Hepatocyte (in vitro differentiated cells): ENCODE data around the gene SMARCA2. TPM values are rescaled to one million over a fixed set of nuclear protein-coding genes. Genes with fewer than 3 reads are reported as not detected.
A peak's percentile ranks its signal among the peaks of the same experiment; 100 is the strongest.

ENCODE experiments used
- DNase-seq: peaks from one replicate; pipeline ENCODE4 v3.0.0-alpha.2; 2016; ENCODE audit warnings: low spot score
- H2AFZ ChIP-seq: fragments of 200-600 bp; sonication (generic); 2 replicates; pipeline ENCODE4 v1.6.0; 2016; ENCODE audit warnings: antibody characterized with exemption, mild to moderate bottlenecking
- H3K27ac ChIP-seq: fragments of 200-600 bp; sonication (generic); 2 replicates; pipeline ENCODE4 v1.5.1; 2016; ENCODE audit warnings: mild to moderate bottlenecking
- H3K27me3 ChIP-seq: fragments of 200-600 bp; sonication (generic); 2 replicates; pipeline ENCODE4 v1.6.1; 2016
- H3K36me3 ChIP-seq: fragments of 200-600 bp; sonication (generic); replicated peaks from 2 replicates; pipeline ENCODE4 v1.5.1; 2016; ENCODE audit warnings: low read depth; ENCODE audit not compliant: insufficient read depth
- H3K4me1 ChIP-seq: fragments of 200-600 bp; sonication (generic); 2 replicates; pipeline ENCODE4 v1.5.1; 2016; ENCODE audit warnings: mild to moderate bottlenecking, moderate library complexity; ENCODE audit not compliant: insufficient read depth
- H3K4me2 ChIP-seq: fragments of 200-600 bp; sonication (generic); 2 replicates; pipeline ENCODE4 v1.6.0; 2016
- H3K4me3 ChIP-seq: fragments of 200-600 bp; sonication (generic); 2 replicates; pipeline ENCODE4 v1.5.1; 2016; ENCODE audit warnings: mild to moderate bottlenecking
- H3K79me2 ChIP-seq: fragments of 200-600 bp; sonication (generic); 2 replicates; pipeline ENCODE4 v1.6.0; 2017; ENCODE audit warnings: mild to moderate bottlenecking
- H3K9me2 ChIP-seq: fragments of 200-600 bp; sonication (generic); replicated peaks from 2 replicates; pipeline ENCODE4 v1.6.0; 2017; ENCODE audit warnings: mild to moderate bottlenecking; ENCODE audit not compliant: insufficient read depth
- H3K9me3 ChIP-seq: fragments of 200-600 bp; sonication (generic); 2 replicates; pipeline ENCODE4 v1.5.1; 2016; ENCODE audit warnings: low read depth, mild to moderate bottlenecking
- H4K20me1 ChIP-seq: fragments of 200-600 bp; sonication (generic); 2 replicates; pipeline ENCODE4 v1.6.0; 2016; ENCODE audit warnings: mild to moderate bottlenecking; ENCODE audit not compliant: insufficient read depth, poor library complexity, severe bottlenecking
- CTCF ChIP-seq: fragments of 200-600 bp; sonication (generic); IDR thresholded peaks from 2 replicates; pipeline ENCODE4 v1.5.1; 2016; ENCODE audit warnings: antibody characterized with exemption, mild to moderate bottlenecking; ENCODE audit not compliant: poor library complexity
- EZH2 ChIP-seq: fragments of 200-600 bp; sonication (generic); IDR thresholded peaks from 2 replicates; pipeline ENCODE4 v1.6.1; 2016; ENCODE audit warnings: antibody characterized with exemption, mild to moderate bottlenecking, borderline replicate concordance
- EZH2phosphoT487 ChIP-seq: fragments of 200-600 bp; sonication (generic); IDR thresholded peaks from one replicate; pipeline ENCODE4 v1.6.1; 2018; ENCODE audit warnings: antibody characterized with exemption, mild to moderate bottlenecking, low read depth, moderate library complexity; ENCODE audit not compliant: unreplicated experiment, severe bottlenecking
- WGBS: methylation state at CpG from one replicate; pipeline ENCODE4 v1.1.6; 2016; ENCODE audit warnings: low lambda C conversion rate; ENCODE audit errors: missing lambda C conversion rate; 5-methylcytosine and 5-hydroxymethylcytosine counted together
- polyA plus RNA-seq: library from polyadenylated mRNA; unstranded; fragments of >200 nt; fragmentation: Nextera tagmentation; extraction: Ambion mirVana; gene quantifications from 2 replicates; pipeline ENCODE4 v1.2.1, GENCODE V29; 2016
- total RNA-seq: library from RNA; depleted of rRNA; stranded (reverse); fragments of >200 nt; gene quantifications from 2 replicates; pipeline ENCODE4 v1.2.3, GENCODE V29; 2014

The SMARCA2 gene
- total and polyA plus RNA-seq, 2 experiments from 2014 or later = 39.9 to 65.3 TPM

- TF ChIP-seq EZH2 (no peak), EZH2phosphoT487 (no peak), CTCF (no peak)
- no peak for DNase-seq
- Histone ChIP-seq H3K4me2 (no peak overlapping the region), H3K4me1 (no peaks in the 10 kb centered on the region), H2AFZ (no peak overlapping the region), H3K36me3 (no peaks in the 10 kb centered on the region), H3K9me2 (no peaks in the 10 kb centered on the region), H3K27ac (no peak overlapping the region), H3K4me3 (no peak overlapping the region), H3K27me3 (no peaks in the 10 kb centered on the region), H3K79me2 (no peaks in the 10 kb centered on the region), H4K20me1 (no peaks in the 10 kb centered on the region), H3K9me3 (no peaks in the 10 kb centered on the region)
- 76% methylated on average over 4 of the region's 4 CpGs for WGBS
These were observed 212.2 kb downstream of the SMARCA2 start for GRCh38 chr9:2227144-2227867.

GRCh38 chr9:2228132-2228531 is 213.0 kb downstream of the SMARCA2 start:
- no peak overlapping the region for H3K4me3 ChIP-seq
- no peaks in the 10 kb centered on the region for H3K9me2 ChIP-seq
- no peaks in the 10 kb centered on the region for H3K9me3 ChIP-seq
- no peaks in the 10 kb centered on the region for H3K79me2 ChIP-seq
- peak; percentile 31 for DNase-seq
- WGBS = 40% methylated on average over 2 of the region's 2 CpGs
- no peak overlapping the region for H3K4me2 ChIP-seq
- H3K36me3 ChIP-seq = no peaks in the 10 kb centered on the region
- no peaks in the 10 kb centered on the region for H3K27me3 ChIP-seq
- no peak overlapping the region for H3K27ac ChIP-seq
- no peaks in the 10 kb centered on the region for H4K20me1 ChIP-seq
- H2AFZ ChIP-seq = no peak overlapping the region
- H3K4me1 ChIP-seq = no peaks in the 10 kb centered on the region
- TF ChIP-seq CTCF (peak; percentile 41), EZH2phosphoT487 (no peak)

GRCh38 chr9:2228641-2229040 is 213.5 kb downstream of the SMARCA2 start:
- Histone ChIP-seq H3K9me3 (no peaks in the 10 kb centered on the region), H3K36me3 (no peaks in the 10 kb centered on the region), H3K27me3 (no peaks in the 10 kb centered on the region), H4K20me1 (no peaks in the 10 kb centered on the region), H3K4me1 (no peaks in the 10 kb centered on the region), H3K4me2 (no peak overlapping the region), H3K9me2 (no peaks in the 10 kb centered on the region), H3K4me3 (no peak overlapping the region), H3K79me2 (no peaks in the 10 kb centered on the region), H3K27ac (peak overlapping the region; percentile 56), H2AFZ (no peak overlapping the region)
- no peak for TF ChIP-seq EZH2phosphoT487
- TF ChIP-seq CTCF = no peak
- no peak for TF ChIP-seq EZH2
- WGBS = 93% methylated on average over 2 of the region's 2 CpGs
- DNase-seq = no peak
